HCT116 (cell line): Measurements from ENCODE around the gene RPTOR. TPM values are rescaled to one million over a fixed set of nuclear protein-coding genes. Genes with fewer than 3 reads are reported as not detected.

ENCODE experiments used
- ATAC-seq: fragments of 200-7000 bp; cut with Tn5 transposase; 2 replicates; pipeline ENCODE4 v1.9.1; 2020; ENCODE audit warnings: mild to moderate bottlenecking, moderate library complexity
- BruUV-seq: library from RNA; stranded (reverse); fragments of 400-500 nt; replicated peaks from 2 replicates; lab custom pipeline; 2021; lab: Mats Ljungman, UMichigan
- CTCF ChIA-PET: fragments of 300-600 bp; sonication (Branson Sonifier 250); formaldehyde crosslinking; loops from one replicate; lab custom pipeline; 2021; ENCODE audit warnings: antibody characterized with exemption; lab: Charles Lee
- POLR2A ChIA-PET: fragments of 300-600, 350-600 bp; sonication (Branson Sonifier 250); formaldehyde crosslinking; loops from one replicate; lab custom pipeline; 2021; ENCODE audit warnings: antibody characterized with exemption; lab: Charles Lee
- RAD21 ChIA-PET, 2 experiments: fragments of 300-600 bp; sonication (Branson Sonifier 250); formaldehyde crosslinking; loops; one replicate each; lab custom pipeline; 2023; ENCODE audit warnings: low total read pairs in 2 of 2; ENCODE audit not compliant: uncharacterized antibody in 2 of 2, unreplicated experiment in 2 of 2, low non-redundant PET in 1 of 2; lab: Charles Lee
- DNase-seq: peaks from one replicate; pipeline ENCODE4 v3.0.0-alpha.2; 2010; ENCODE audit warnings: low read depth, low spot score
- H2AFZ ChIP-seq: fragments of 200-600 bp; shearing (Covaris generic), sonication (generic); 2 replicates; pipeline ENCODE4 v1.6.1; 2017; ENCODE audit warnings: low read depth, mixed run types, mixed read lengths, antibody characterized with exemption, low read length; ENCODE audit not compliant: poor library complexity, severe bottlenecking
- H3K27ac ChIP-seq: 2 replicates; pipeline ENCODE4 v1.5.1; 2012; ENCODE audit warnings: low read depth, low read length
- H3K27me3 ChIP-seq: fragments of 200-600 bp; sonication (generic); 2 replicates; pipeline ENCODE4 v1.6.1; 2016; ENCODE audit warnings: mixed run types, low read length, mixed read lengths; ENCODE audit not compliant: insufficient read depth
- H3K36me3 ChIP-seq, 2 experiments: fragments of 200-500 bp in 1 of 2; fragments of 200-600 bp in 1 of 2; sonication (Bioruptor generic) in 1 of 2; sonication (generic) in 1 of 2; 2 replicates each; pipeline versions ENCODE4 v1.5.1 to v1.6.1; 2014 to 2016; ENCODE audit warnings: low read length in 2 of 2, inconsistent platforms in 1 of 2, mixed read lengths in 1 of 2, mixed run types in 1 of 2; ENCODE audit not compliant: insufficient read depth in 2 of 2, control insufficient read depth in 1 of 2
- H3K4me1 ChIP-seq, 2 experiments: fragments of 200-600 bp in 1 of 2; sonication (generic) in 1 of 2; 2 replicates each; pipeline versions ENCODE4 v1.5.1 to v1.6.1; 2012 to 2017; ENCODE audit warnings: low read length in 2 of 2, inconsistent platforms in 1 of 2, mild to moderate bottlenecking in 1 of 2, mixed read lengths in 1 of 2, mixed run types in 1 of 2, moderate library complexity in 1 of 2; ENCODE audit not compliant: insufficient read depth in 2 of 2, control insufficient read depth in 1 of 2
- H3K4me2 ChIP-seq: fragments of 200-600 bp; sonication (generic); 2 replicates; pipeline ENCODE4 v1.6.1; 2017; ENCODE audit warnings: mixed run types, low read length, mixed read lengths
- H3K4me3 ChIP-seq, 2 experiments: fragments of 200-600 bp in 1 of 2; sonication (generic) in 1 of 2; replicated peaks in 1 of 2; 2 replicates each; pipeline ENCODE4 v1.5.1; 2011 to 2016; ENCODE audit warnings: low read length in 2 of 2, control low read depth in 1 of 2, low read depth in 1 of 2, mild to moderate bottlenecking in 1 of 2, mixed read lengths in 1 of 2, mixed run types in 1 of 2
- H3K79me2 ChIP-seq: fragments of 200-600 bp; sonication (generic); 2 replicates; pipeline ENCODE4 v1.6.1; 2017; ENCODE audit warnings: mild to moderate bottlenecking, mixed run types, low read length, moderate library complexity, mixed read lengths; ENCODE audit not compliant: insufficient read depth
- H3K9ac ChIP-seq: fragments of 200-600 bp; sonication (generic); 2 replicates; pipeline ENCODE4 v1.6.1; 2016; ENCODE audit warnings: low read length, mixed read lengths
- H3K9me2 ChIP-seq: fragments of 200-600 bp; sonication (generic), shearing (Covaris generic); 2 replicates; pipeline ENCODE4 v1.6.1; 2017; ENCODE audit warnings: mixed run types, mild to moderate bottlenecking, moderate library complexity; ENCODE audit not compliant: insufficient read depth
- H3K9me3 ChIP-seq, 2 experiments: fragments of 200-500 bp in 1 of 2; fragments of 200-600 bp in 1 of 2; sonication (Bioruptor generic) in 1 of 2; sonication (generic) in 1 of 2; 2 replicates each; pipeline ENCODE4 v1.6.1; 2014 to 2017; ENCODE audit warnings: low read length in 2 of 2, mixed read lengths in 2 of 2, inconsistent platforms in 1 of 2, low read depth in 1 of 2, mild to moderate bottlenecking in 1 of 2, mixed run types in 1 of 2, moderate library complexity in 1 of 2; ENCODE audit not compliant: control insufficient read depth in 1 of 2, insufficient read depth in 1 of 2
- H4K20me1 ChIP-seq: fragments of 200-600 bp; sonication (generic), shearing (Covaris generic); 2 replicates; pipeline ENCODE4 v1.6.1; 2017; ENCODE audit warnings: mixed run types, mild to moderate bottlenecking, moderate library complexity; ENCODE audit not compliant: insufficient read depth
- CBX3 ChIP-seq: IDR thresholded peaks from 2 replicates; pipeline ENCODE4 v1.6.1; 2012; ENCODE audit warnings: low read depth
- CEBPB ChIP-seq: IDR thresholded peaks from 2 replicates; pipeline ENCODE4 v1.6.1; 2012; ENCODE audit warnings: low read depth
- EZH2 ChIP-seq: fragments of 200-600 bp; sonication (generic); IDR thresholded peaks from 2 replicates; pipeline ENCODE4 v1.6.1; 2017; ENCODE audit warnings: antibody characterized with exemption, mixed run types
- EZH2phosphoT487 ChIP-seq: fragments of 200-600 bp; IDR thresholded peaks from 2 replicates; pipeline ENCODE4 v1.6.1; 2018; ENCODE audit warnings: antibody characterized with exemption, borderline replicate concordance
- FOSL1 ChIP-seq: IDR thresholded peaks from 2 replicates; pipeline ENCODE4 v1.6.1; 2012; ENCODE audit warnings: low read depth
- POLR2A ChIP-seq: IDR thresholded peaks from 2 replicates; pipeline ENCODE4 v1.7.0; 2011; ENCODE audit warnings: borderline replicate concordance; ENCODE audit not compliant: insufficient read depth, insufficient read length; ENCODE audit errors: extremely low read depth
- POLR2AphosphoS5 ChIP-seq: IDR thresholded peaks from 2 replicates; pipeline ENCODE4 v1.6.1; 2011; ENCODE audit warnings: mild to moderate bottlenecking, low read depth, low read length, moderate library complexity
- RAD21 ChIP-seq: IDR thresholded peaks from 2 replicates; pipeline ENCODE4 v1.6.1; 2012; ENCODE audit warnings: low read depth, mild to moderate bottlenecking
- SIN3A ChIP-seq: IDR thresholded peaks from 2 replicates; pipeline ENCODE4 v1.6.1; 2012; ENCODE audit warnings: low read depth
- SP1 ChIP-seq: IDR thresholded peaks from 2 replicates; pipeline ENCODE4 v1.6.1; 2012; ENCODE audit warnings: low read depth
- SRF ChIP-seq: IDR thresholded peaks from 2 replicates; pipeline ENCODE4 v1.6.1; 2012; ENCODE audit warnings: low read depth
- YY1 ChIP-seq: IDR thresholded peaks from 2 replicates; pipeline ENCODE4 v1.6.1; 2011; ENCODE audit warnings: low read length, low read depth, moderate library complexity, mild to moderate bottlenecking; ENCODE audit not compliant: insufficient replicate concordance; ENCODE audit errors: extremely low read depth
- ZBTB33 ChIP-seq: IDR thresholded peaks from 2 replicates; pipeline ENCODE4 v1.6.1; 2011; ENCODE audit warnings: mild to moderate bottlenecking, low read length, moderate library complexity; ENCODE audit not compliant: insufficient replicate concordance; ENCODE audit errors: extremely low read depth
- ZNF274 ChIP-seq: fragments of 200-500 bp; sonication (Bioruptor generic); IDR thresholded peaks from 2 replicates; pipeline ENCODE4 v1.6.1; 2014; ENCODE audit warnings: mild to moderate bottlenecking, low read depth, low read length, inconsistent platforms
- intact Hi-C: fragments of 100-400 bp; cut with micrococcal nuclease; formaldehyde crosslinking; loops from 2 replicates; pipeline ENCODE4 v1.10.0; 2022
- total RNA-seq: library from RNA; stranded (reverse); gene quantifications from one replicate; pipeline ENCODE4 v1.2.1, GENCODE V29; 2021; ENCODE audit not compliant: unreplicated experiment
- TF ChIP-seq, protein P1 (sequence below): IDR thresholded peaks from 2 replicates; pipeline ENCODE4 v1.6.1; 2012

The RPTOR gene
- total RNA-seq, 1 experiment from 2014 or later, result 69.5 TPM

- no peaks in the 10 kb centered on the region for H4K20me1 ChIP-seq
- no TSS peak for BruUV-seq
- no peak overlapping the region for H3K27ac ChIP-seq
- no peaks in the 10 kb centered on the region for H3K4me1 ChIP-seq
- ChIA-PET POLR2A (no interaction called here), CTCF (no interaction called here)
- H3K79me2 ChIP-seq, result no peaks in the 10 kb centered on the region
- H3K9me3 ChIP-seq, result no peaks in the 10 kb centered on the region
- H3K9me2 ChIP-seq, result no peaks in the 10 kb centered on the region
- ATAC-seq, result no peak
- intact Hi-C loops, result no loop called here
- no peak overlapping the region for H3K4me2 ChIP-seq
- no peak overlapping the region for H2AFZ ChIP-seq
- H3K36me3 ChIP-seq, result peaks cover 0 to 13% of the 10 kb centered on the region in 2 experiments; a peak in 2 of 4 replicates
- TF ChIP-seq FOSL1 (no peak), RAD21 (0 out of 2 replicates have a peak, but pooled peaks have one; percentile 13)
- TF ChIP-seq, all 23 proteins: peak for 1
- Histone ChIP-seq H3K9ac (no peak overlapping the region), H3K4me3 (no peak overlapping the region), H3K27me3 (no peaks in the 10 kb centered on the region)
- no peak for DNase-seq
- RAD21 ChIA-PET, result no interaction called here
Measured at GRCh38 chr17:80737106-80738019, 192.7 kb downstream of the RPTOR start.

DNA sequence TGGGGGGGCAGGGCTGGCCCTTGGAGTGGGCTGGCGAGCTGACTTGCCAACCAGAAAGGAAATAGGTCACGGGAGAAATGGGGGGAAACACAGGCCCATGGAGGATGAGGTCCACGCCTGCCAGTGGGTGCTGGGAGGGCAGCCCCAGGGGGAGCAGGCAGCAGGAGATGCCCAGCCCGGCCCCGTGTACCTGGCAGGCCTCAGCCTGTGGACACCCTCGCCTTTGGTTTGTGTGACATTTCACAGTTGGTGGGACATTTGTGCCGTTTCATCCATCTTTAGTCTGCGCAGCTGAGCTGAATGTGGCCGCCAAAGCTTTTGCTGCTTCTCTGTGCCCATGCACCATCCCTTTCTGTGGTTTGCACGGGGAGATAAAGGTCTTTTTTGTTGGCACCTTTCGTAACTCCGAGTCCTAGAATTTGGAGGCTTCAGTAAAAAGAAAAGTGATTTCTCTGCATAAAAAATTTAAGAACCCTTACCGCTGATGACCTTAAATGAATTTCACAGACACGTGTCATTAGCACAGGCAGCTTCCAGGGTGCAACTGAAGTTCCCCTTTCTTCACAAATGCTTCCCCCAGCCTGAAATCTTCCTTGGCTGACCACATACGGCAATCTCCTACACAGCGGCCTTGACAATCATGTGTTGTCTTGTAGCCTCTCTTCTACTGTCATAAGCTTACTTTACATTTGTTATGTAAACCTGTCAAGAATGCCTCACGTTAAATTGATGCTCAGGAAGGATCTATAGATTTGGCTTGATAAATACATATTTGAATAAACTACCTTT is 193.6 kb downstream of the RPTOR start:
- peaks cover 0 to 15% of the 10 kb centered on the region in 2 experiments; a peak in 2 of 4 replicates for H3K36me3 ChIP-seq
- no TSS peak for BruUV-seq

More for the DNA sequence above, 193.6 kb downstream of the RPTOR start:
- ATAC-seq (no peak), DNase-seq (no peak)
- ChIA-PET CTCF (no interaction called here), RAD21 (no interaction called here), POLR2A (no interaction called here)
- H3K4me3 ChIP-seq, result no peak overlapping the region
- no peaks in the 10 kb centered on the region for H3K4me1 ChIP-seq
- H3K27me3 ChIP-seq, result no peaks in the 10 kb centered on the region
- H3K27ac ChIP-seq, result no peak overlapping the region
- no peak overlapping the region for H2AFZ ChIP-seq
- H3K9me2 ChIP-seq, result no peaks in the 10 kb centered on the region
- H4K20me1 ChIP-seq, result no peaks in the 10 kb centered on the region
- TF ChIP-seq POLR2AphosphoS5 (no peak), ZBTB33 (no peak), SP1 (no peak), ZNF274 (no peak), SRF (no peak), CEBPB (no peak), POLR2A (no peak), EZH2phosphoT487 (no peak), CBX3 (no peak), SIN3A (no peak), YY1 (no peak), EZH2 (no peak)
- TF ChIP-seq, protein P1, sequence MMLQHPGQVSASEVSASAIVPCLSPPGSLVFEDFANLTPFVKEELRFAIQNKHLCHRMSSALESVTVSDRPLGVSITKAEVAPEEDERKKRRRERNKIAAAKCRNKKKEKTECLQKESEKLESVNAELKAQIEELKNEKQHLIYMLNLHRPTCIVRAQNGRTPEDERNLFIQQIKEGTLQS, result no peak
- H3K4me2 ChIP-seq, result no peak overlapping the region
- intact Hi-C loops, result no loop called here
- H3K9me3 ChIP-seq, result no peaks in the 10 kb centered on the region
- no peak overlapping the region for H3K9ac ChIP-seq
- H3K79me2 ChIP-seq, result no peaks in the 10 kb centered on the region
